ENCODE measurements around the gene FAF1. TPM values are rescaled to one million over a fixed set of nuclear protein-coding genes. Genes with fewer than 3 reads are reported as not detected.

Gene FAF1
- total and polyA plus RNA-seq, 2 of the 8 experiments (the other 6 are each of a cell fraction or from before 2014, with no cell fraction given): 10.8 to 65.9 TPM

- H2BK20ac ChIP-seq (ENCODE audit: low read length): no peak overlapping the region
- no peak overlapping the region for H3K4me3 ChIP-seq (ENCODE audit: extremely low read depth in 1 of 4, insufficient read depth in 2 of 4, low read depth in 3 of 4, low read length in 4 of 4)
- H2BK12ac ChIP-seq (ENCODE audit: low read depth, low read length): no peak overlapping the region
- H3K18ac ChIP-seq (ENCODE audit: extremely low read depth, low read length): no peak overlapping the region
- H4K8ac ChIP-seq (ENCODE audit: extremely low read depth, insufficient read depth, low read length): no peak overlapping the region
- H3K9me3 ChIP-seq (ENCODE audit: insufficient read depth in 2 of 2, low read depth in 1 of 2, low read length in 1 of 2): no peaks in the 10 kb centered on the region
- no peaks in the 10 kb centered on the region for H3K79me1 ChIP-seq (ENCODE audit: low read depth, low read length)
- CTCF ChIA-PET (ENCODE audit: partially characterized antibody): interaction anchor here (0.6 kb wide), 1 partner anchor 190 kb away, joined by 3 read pairs; no protein-coding TSS in a partner anchor
- no peak for FAIRE-seq
- POLR2A ChIA-PET (ENCODE audit: partially characterized antibody): no interaction called here
- H3K23me2 ChIP-seq (ENCODE audit: low read depth, low read length): no peaks in the 10 kb centered on the region
- no peaks in the 10 kb centered on the region for H3K4me1 ChIP-seq (replicated peaks in 1 of 4; ENCODE audit: control insufficient read depth in 3 of 4, insufficient read depth in 4 of 4, low read length in 3 of 4)
- no peak overlapping the region for H2BK5ac ChIP-seq (ENCODE audit: low read depth, low read length)
- H3K27me3 ChIP-seq (replicated peaks in 1 of 4; ENCODE audit: control insufficient read depth in 3 of 4, extremely low read depth in 1 of 4, insufficient read depth in 3 of 4, low read length in 3 of 4): no peaks in the 10 kb centered on the region
- H2BK15ac ChIP-seq (ENCODE audit: low read length): no peak overlapping the region
- no peak overlapping the region for H4K91ac ChIP-seq (replicated peaks; ENCODE audit: insufficient read length, low read length)
- no peaks in the 10 kb centered on the region for H4K20me1 ChIP-seq (replicated peaks in 1 of 2; ENCODE audit: control insufficient read depth in 1 of 2, insufficient read depth in 2 of 2, low read length in 2 of 2)
- no peak overlapping the region for H2AK5ac ChIP-seq (ENCODE audit: low read depth, low read length)
- no peak overlapping the region for H3K4ac ChIP-seq (replicated peaks; ENCODE audit: insufficient read length, low read depth, low read length)
- H3K9ac ChIP-seq (replicated peaks in 1 of 4; ENCODE audit: extremely low read depth in 1 of 4, low read depth in 3 of 4, low read length in 3 of 4): no peak overlapping the region
- no peaks in the 10 kb centered on the region for H3K36me3 ChIP-seq (ENCODE audit: control insufficient read depth in 2 of 4, insufficient read depth in 4 of 4, low read length in 3 of 4)
- no peak overlapping the region for H4K5ac ChIP-seq (ENCODE audit: insufficient read length, low read depth, low read length)
- no peak overlapping the region for H3K4me2 ChIP-seq (ENCODE audit: insufficient read depth in 1 of 2, low read depth in 2 of 2, low read length in 2 of 2)
- no peak overlapping the region for H2BK120ac ChIP-seq (replicated peaks; ENCODE audit: low read depth, low read length)
- no peak overlapping the region for H2AFZ ChIP-seq (ENCODE audit: low read length)
- H3K79me2 ChIP-seq (ENCODE audit: control insufficient read depth in 1 of 2, insufficient read depth in 2 of 2, low read length in 2 of 2): no peaks in the 10 kb centered on the region
- no peak for DNase-seq (ENCODE audit: low read depth in 1 of 2, low spot score in 2 of 2)
- no peak overlapping the region for H3K14ac ChIP-seq (ENCODE audit: insufficient read length)
- H3K23ac ChIP-seq (ENCODE audit: insufficient read length): no peak overlapping the region
- no peak overlapping the region for H3K56ac ChIP-seq (replicated peaks; ENCODE audit: insufficient read length, low read depth, low read length)
- WGBS, 2 experiments (ENCODE audit: extremely low coverage in 1 of 2, insufficient coverage in 1 of 2, insufficient read length in 1 of 2, insufficient replicate concordance in 2 of 2, low coverage in 1 of 2, low lambda C conversion rate in 2 of 2, missing lambda C conversion rate in 1 of 2): 79% methylated on average over 2 of the region's 2 CpGs; no CpG with 5 or more reads in 1 of the 2 experiments
- H3K27ac ChIP-seq (ENCODE audit: low read depth, low read length): no peak overlapping the region
- TF ChIP-seq TAF1 (IDR thresholded peaks at IDR 0.05; ENCODE audit: low read depth, low read length) (no peak), EP300 (IDR thresholded peaks at IDR 0.05; ENCODE audit: borderline replicate concordance in 1 of 2, low read depth in 2 of 2, low read length in 2 of 2) (no peak), SUZ12 (IDR thresholded peaks at IDR 0.05; ENCODE audit: low read length) (no peak), NRF1 (IDR thresholded peaks at IDR 0.05; ENCODE audit: low read depth, low read length) (no peak), RAD21 (IDR thresholded peaks at IDR 0.05 in 1 of 2, conservative IDR thresholded peaks at IDR 0.05 in 1 of 2; ENCODE audit: low read depth in 2 of 2, low read length in 2 of 2) (no peak), HDAC2 (IDR thresholded peaks at IDR 0.05; ENCODE audit: borderline replicate concordance in 1 of 2, low read depth in 2 of 2, low read length in 2 of 2) (no peak)
Observed at GRCh38 chr1:50553921-50554320, 406.1 kb downstream of the FAF1 start.

Measured in H1 (cell line).